WTC11 (cell line): ENCODE measurements around the gene GALR3.
"Not testable (repeated sequence)": the region's sequence is repeated elsewhere in the genome, so short reads cannot be mapped to it uniquely, and the experiment has no call there.

Experiments
- EMX1 ChIP-seq: fragments of 250-450 bp; sonication (Bioruptor Pico); IDR thresholded peaks from 2 replicates; pipeline ENCODE4 v1.8.0; 2021; ENCODE audit warnings: mild to moderate bottlenecking
- JUN ChIP-seq: sonication (generic); formaldehyde crosslinking; IDR thresholded peaks from 2 replicates; pipeline ENCODE4 v1.8.0; 2023; ENCODE audit warnings: mild to moderate bottlenecking, missing genetic modification reagents
- KAT7 ChIP-seq: sonication (generic); formaldehyde crosslinking; IDR thresholded peaks from 2 replicates; pipeline ENCODE4 v1.8.1; 2023; ENCODE audit warnings: missing genetic modification reagents, mild to moderate bottlenecking, borderline replicate concordance
- NR2C2 ChIP-seq: sonication (generic); formaldehyde crosslinking; IDR thresholded peaks from 2 replicates; pipeline ENCODE4 v1.8.0; 2022; ENCODE audit warnings: mild to moderate bottlenecking, missing genetic modification reagents
- SMAD3 ChIP-seq: sonication (generic); formaldehyde crosslinking; IDR thresholded peaks from 2 replicates; pipeline ENCODE4 v1.8.0; 2022; ENCODE audit warnings: missing genetic modification reagents, mild to moderate bottlenecking, borderline replicate concordance
- ZNF121 ChIP-seq: sonication (generic); formaldehyde crosslinking; IDR thresholded peaks from 2 replicates; pipeline ENCODE4 v1.8.0; 2023; ENCODE audit warnings: missing genetic modification reagents
- TF ChIP-seq, protein P1 (sequence below): sonication (generic); formaldehyde crosslinking; IDR thresholded peaks from 2 replicates; pipeline ENCODE4 v1.8.0; 2023; ENCODE audit warnings: missing genetic modification reagents, mild to moderate bottlenecking, borderline replicate concordance
- TF ChIP-seq, protein P2 (sequence below): fragments of 200-600 bp; IDR thresholded peaks from 2 replicates; pipeline ENCODE4 v1.8.0; 2022; ENCODE audit warnings: antibody characterized with exemption
- TF ChIP-seq, protein P3 (sequence below): sonication (generic); formaldehyde crosslinking; IDR thresholded peaks from 2 replicates; pipeline ENCODE4 v1.8.0; 2023; ENCODE audit warnings: mild to moderate bottlenecking, missing genetic modification reagents
- TF ChIP-seq, protein P4 (sequence below): sonication (generic); formaldehyde crosslinking; IDR thresholded peaks from 2 replicates; pipeline ENCODE4 v1.8.1; 2022; ENCODE audit warnings: low read depth, missing genetic modification reagents, borderline replicate concordance
- TF ChIP-seq, protein P5 (sequence below): sonication (generic); formaldehyde crosslinking; IDR thresholded peaks from 2 replicates; pipeline ENCODE4 v1.8.1; 2023; ENCODE audit warnings: mild to moderate bottlenecking, missing genetic modification reagents, moderate library complexity
- TF ChIP-seq, protein P6 (sequence below): fragments of 250-450 bp; sonication (Bioruptor Pico); IDR thresholded peaks from 2 replicates; pipeline ENCODE4 v1.9.0; 2021; ENCODE audit warnings: mild to moderate bottlenecking

DNA sequence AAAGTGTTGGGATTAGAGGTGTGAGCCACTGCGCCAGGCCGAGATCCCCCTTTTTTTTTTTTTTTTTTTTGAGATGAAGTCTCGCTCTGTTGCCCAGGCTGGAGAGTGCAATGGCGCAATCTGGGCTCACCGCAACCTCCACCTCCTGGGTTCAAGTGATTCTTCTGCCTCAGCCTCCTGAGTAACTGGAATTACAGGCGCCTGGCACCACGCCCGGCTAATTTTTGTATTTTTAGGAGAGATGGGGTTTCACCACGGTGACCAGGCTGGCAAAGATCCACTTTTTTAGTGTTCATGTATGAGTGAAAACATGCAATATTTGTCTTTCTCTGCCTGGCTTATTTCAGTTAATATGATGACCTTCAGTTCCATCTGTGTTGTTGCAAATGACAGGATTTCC is 23.2 kb upstream of the GALR3 start:
- TF ChIP-seq ZNF121; EMX1 (CRISPR knock-in tag); SMAD3 (CRISPR knock-in tag); NR2C2 (CRISPR knock-in tag); JUN (CRISPR knock-in tag); KAT7 (CRISPR knock-in tag): not testable (repeated sequence)
- TF ChIP-seq, protein P1, sequence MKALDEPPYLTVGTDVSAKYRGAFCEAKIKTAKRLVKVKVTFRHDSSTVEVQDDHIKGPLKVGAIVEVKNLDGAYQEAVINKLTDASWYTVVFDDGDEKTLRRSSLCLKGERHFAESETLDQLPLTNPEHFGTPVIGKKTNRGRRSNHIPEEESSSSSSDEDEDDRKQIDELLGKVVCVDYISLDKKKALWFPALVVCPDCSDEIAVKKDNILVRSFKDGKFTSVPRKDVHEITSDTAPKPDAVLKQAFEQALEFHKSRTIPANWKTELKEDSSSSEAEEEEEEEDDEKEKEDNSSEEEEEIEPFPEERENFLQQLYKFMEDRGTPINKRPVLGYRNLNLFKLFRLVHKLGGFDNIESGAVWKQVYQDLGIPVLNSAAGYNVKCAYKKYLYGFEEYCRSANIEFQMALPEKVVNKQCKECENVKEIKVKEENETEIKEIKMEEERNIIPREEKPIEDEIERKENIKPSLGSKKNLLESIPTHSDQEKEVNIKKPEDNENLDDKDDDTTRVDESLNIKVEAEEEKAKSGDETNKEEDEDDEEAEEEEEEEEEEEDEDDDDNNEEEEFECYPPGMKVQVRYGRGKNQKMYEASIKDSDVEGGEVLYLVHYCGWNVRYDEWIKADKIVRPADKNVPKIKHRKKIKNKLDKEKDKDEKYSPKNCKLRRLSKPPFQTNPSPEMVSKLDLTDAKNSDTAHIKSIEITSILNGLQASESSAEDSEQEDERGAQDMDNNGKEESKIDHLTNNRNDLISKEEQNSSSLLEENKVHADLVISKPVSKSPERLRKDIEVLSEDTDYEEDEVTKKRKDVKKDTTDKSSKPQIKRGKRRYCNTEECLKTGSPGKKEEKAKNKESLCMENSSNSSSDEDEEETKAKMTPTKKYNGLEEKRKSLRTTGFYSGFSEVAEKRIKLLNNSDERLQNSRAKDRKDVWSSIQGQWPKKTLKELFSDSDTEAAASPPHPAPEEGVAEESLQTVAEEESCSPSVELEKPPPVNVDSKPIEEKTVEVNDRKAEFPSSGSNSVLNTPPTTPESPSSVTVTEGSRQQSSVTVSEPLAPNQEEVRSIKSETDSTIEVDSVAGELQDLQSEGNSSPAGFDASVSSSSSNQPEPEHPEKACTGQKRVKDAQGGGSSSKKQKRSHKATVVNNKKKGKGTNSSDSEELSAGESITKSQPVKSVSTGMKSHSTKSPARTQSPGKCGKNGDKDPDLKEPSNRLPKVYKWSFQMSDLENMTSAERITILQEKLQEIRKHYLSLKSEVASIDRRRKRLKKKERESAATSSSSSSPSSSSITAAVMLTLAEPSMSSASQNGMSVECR (CRISPR knock-in tag) = not testable (repeated sequence)
- TF ChIP-seq, protein P2, sequence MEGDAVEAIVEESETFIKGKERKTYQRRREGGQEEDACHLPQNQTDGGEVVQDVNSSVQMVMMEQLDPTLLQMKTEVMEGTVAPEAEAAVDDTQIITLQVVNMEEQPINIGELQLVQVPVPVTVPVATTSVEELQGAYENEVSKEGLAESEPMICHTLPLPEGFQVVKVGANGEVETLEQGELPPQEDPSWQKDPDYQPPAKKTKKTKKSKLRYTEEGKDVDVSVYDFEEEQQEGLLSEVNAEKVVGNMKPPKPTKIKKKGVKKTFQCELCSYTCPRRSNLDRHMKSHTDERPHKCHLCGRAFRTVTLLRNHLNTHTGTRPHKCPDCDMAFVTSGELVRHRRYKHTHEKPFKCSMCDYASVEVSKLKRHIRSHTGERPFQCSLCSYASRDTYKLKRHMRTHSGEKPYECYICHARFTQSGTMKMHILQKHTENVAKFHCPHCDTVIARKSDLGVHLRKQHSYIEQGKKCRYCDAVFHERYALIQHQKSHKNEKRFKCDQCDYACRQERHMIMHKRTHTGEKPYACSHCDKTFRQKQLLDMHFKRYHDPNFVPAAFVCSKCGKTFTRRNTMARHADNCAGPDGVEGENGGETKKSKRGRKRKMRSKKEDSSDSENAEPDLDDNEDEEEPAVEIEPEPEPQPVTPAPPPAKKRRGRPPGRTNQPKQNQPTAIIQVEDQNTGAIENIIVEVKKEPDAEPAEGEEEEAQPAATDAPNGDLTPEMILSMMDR = not testable (repeated sequence)
- TF ChIP-seq, protein P3, sequence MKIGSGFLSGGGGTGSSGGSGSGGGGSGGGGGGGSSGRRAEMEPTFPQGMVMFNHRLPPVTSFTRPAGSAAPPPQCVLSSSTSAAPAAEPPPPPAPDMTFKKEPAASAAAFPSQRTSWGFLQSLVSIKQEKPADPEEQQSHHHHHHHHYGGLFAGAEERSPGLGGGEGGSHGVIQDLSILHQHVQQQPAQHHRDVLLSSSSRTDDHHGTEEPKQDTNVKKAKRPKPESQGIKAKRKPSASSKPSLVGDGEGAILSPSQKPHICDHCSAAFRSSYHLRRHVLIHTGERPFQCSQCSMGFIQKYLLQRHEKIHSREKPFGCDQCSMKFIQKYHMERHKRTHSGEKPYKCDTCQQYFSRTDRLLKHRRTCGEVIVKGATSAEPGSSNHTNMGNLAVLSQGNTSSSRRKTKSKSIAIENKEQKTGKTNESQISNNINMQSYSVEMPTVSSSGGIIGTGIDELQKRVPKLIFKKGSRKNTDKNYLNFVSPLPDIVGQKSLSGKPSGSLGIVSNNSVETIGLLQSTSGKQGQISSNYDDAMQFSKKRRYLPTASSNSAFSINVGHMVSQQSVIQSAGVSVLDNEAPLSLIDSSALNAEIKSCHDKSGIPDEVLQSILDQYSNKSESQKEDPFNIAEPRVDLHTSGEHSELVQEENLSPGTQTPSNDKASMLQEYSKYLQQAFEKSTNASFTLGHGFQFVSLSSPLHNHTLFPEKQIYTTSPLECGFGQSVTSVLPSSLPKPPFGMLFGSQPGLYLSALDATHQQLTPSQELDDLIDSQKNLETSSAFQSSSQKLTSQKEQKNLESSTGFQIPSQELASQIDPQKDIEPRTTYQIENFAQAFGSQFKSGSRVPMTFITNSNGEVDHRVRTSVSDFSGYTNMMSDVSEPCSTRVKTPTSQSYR (CRISPR knock-in tag) = not testable (repeated sequence)
- TF ChIP-seq, protein P4, sequence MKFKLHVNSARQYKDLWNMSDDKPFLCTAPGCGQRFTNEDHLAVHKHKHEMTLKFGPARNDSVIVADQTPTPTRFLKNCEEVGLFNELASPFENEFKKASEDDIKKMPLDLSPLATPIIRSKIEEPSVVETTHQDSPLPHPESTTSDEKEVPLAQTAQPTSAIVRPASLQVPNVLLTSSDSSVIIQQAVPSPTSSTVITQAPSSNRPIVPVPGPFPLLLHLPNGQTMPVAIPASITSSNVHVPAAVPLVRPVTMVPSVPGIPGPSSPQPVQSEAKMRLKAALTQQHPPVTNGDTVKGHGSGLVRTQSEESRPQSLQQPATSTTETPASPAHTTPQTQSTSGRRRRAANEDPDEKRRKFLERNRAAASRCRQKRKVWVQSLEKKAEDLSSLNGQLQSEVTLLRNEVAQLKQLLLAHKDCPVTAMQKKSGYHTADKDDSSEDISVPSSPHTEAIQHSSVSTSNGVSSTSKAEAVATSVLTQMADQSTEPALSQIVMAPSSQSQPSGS = not testable (repeated sequence)
- TF ChIP-seq, protein P5, sequence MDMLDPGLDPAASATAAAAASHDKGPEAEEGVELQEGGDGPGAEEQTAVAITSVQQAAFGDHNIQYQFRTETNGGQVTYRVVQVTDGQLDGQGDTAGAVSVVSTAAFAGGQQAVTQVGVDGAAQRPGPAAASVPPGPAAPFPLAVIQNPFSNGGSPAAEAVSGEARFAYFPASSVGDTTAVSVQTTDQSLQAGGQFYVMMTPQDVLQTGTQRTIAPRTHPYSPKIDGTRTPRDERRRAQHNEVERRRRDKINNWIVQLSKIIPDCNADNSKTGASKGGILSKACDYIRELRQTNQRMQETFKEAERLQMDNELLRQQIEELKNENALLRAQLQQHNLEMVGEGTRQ = not testable (repeated sequence)
- TF ChIP-seq, protein P6, sequence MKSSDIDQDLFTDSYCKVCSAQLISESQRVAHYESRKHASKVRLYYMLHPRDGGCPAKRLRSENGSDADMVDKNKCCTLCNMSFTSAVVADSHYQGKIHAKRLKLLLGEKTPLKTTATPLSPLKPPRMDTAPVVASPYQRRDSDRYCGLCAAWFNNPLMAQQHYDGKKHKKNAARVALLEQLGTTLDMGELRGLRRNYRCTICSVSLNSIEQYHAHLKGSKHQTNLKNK (CRISPR knock-in tag) = not testable (repeated sequence)
